Daoy (cell line): Measurements from ENCODE around the gene NOC2L. TPM values are rescaled to one million over a fixed set of nuclear protein-coding genes. Genes with fewer than 3 reads are reported as not detected.
"Not testable (repeated sequence)": the region's sequence is repeated elsewhere in the genome, so short reads cannot be mapped to it uniquely, and the experiment has no call there.

Experiments
- DNase-seq: peaks from one replicate; pipeline ENCODE4 v3.0.0-alpha.2; 2015; ENCODE audit warnings: low read depth
- total RNA-seq: library from RNA; depleted of rRNA; stranded (reverse); fragments of >200 nt; shearing (Covaris generic); gene quantifications from 2 replicates; pipeline ENCODE4 v1.2.3, GENCODE V29; 2014

NOC2L gene
- total RNA-seq, 1 experiment from 2014 or later: 271 TPM

DNA sequence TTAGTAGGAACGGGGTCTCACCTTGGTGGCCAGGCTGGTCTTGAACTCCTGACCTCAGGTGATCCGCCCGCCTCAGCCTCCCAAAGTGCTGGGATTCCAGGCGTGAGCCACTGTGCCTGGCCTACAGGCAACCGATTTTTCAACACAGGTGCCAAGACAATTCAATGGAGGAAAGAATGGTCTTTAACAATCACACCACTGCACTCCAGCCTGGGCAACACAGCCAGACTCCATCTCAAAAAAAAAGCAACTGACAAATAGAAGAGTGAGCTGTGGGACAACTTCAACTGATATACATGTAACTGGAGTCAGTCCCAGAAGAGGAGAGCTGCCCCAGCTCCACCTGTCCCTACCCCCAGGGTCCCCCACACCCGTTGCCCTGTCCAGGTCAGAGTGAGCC lies 35.5 kb upstream of the NOC2L start:
- DNase-seq: not testable (repeated sequence)

DNA sequence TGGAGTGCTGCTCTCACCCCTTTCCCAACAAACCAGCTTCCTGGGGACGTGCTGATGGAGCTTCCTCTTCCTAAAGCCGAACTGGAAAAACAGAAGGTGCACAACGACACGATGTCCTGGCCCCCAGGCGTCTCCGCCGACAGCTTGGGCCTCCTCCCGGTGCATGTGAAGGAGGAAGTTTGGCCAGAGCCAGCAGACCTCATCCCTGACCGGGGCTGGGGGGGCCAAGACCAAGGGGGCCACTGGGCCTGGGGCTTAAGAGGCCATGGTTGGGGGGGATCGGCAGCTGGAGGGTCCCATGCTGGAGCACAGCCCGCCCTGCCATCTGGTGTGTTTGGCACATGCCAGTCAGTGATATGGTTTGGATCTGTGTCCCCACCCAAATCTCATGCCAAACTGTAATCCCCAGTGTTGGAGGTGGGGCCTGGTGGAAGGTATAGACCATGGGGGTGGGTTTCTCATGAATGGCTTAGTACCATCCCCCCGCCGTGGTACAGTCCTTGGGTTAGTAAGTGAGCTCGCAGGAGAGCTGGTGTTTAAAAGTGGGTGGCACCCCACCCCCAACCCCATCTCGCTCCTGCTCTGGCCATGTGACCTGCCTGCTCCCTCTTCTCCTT lies 34.4 kb upstream of the NOC2L start:
- DNase-seq: no peak

DNA sequence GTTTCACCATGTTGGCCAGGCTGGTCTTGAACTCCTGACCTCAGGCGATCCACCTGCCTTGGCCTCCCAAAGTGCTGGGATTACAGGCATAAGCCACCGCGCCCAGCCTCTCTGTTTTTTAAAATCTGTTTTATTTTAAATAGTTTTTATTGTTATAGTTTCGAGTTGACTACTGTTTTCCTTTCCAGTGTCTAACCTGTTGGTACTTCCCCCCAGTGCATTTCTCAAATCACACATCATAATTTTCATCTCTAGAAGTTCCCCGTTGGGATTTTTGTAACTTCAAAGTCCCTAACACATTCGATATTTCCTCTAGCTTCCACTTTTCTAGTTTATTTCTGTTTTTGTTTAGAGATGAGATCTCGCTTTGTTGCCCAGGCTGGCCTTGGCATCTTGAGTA lies 33.3 kb upstream of the NOC2L start:
- no peak for DNase-seq

DNA sequence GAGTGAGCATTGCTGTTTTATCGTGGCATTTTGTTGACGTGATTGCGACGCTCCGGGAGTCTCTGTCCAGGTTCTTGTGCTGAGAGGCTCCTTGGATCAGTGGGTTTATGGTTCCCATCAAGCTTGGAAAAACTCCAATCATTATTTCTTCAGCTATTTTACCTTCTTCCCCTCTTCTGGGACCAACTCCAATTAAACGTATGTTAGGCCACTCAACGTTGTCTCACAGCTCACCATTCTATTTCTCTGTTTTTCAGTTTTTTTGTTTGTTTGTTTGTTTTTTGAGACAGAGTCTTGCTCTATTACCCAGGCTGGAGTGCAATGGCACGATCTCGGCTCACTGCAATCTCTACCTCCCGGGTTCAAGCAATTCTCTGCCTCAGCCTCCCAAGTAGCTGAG lies 32.8 kb upstream of the NOC2L start:
- DNase-seq: no peak

DNA sequence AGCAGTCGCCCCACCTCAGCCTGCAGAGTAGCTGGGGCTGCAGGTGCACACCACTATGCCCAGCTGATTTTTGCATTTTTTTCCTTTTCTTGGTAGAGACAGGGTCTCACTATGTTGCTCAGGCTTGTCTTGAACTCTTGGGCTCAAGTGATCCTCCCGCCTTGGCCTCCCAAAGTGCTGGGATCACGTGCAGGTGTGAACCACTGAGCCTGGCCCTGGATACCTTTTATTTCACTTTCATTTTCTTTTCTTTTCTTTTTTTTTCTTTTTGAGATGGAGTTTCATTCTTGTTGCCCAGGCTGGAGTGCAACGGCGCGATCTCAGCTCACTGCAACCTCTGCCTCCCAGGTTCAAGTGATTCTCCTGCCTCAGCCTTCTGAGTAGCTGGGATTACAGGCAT lies 32.2 kb upstream of the NOC2L start:
- not testable (repeated sequence) for DNase-seq

DNA sequence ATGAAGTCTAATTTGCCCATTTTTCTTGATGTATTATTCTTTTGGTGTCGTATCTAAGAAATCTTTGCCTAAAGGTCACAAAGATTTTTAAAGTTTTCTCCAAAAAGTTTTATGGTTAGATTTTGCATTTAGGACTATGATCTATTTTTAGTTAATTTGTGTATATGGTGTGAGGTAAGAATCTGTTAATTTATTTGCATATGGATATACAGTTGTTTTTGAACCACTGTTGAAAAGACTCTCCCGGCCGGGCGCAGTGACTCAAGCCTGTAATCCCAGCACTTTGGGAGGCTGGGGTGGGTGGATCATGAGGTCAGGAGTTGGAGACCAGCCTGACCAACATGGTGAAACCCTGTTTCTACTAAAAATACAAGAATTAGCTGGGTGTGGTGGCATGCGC lies 29.0 kb upstream of the NOC2L start:
- DNase-seq: not testable (repeated sequence)

DNA sequence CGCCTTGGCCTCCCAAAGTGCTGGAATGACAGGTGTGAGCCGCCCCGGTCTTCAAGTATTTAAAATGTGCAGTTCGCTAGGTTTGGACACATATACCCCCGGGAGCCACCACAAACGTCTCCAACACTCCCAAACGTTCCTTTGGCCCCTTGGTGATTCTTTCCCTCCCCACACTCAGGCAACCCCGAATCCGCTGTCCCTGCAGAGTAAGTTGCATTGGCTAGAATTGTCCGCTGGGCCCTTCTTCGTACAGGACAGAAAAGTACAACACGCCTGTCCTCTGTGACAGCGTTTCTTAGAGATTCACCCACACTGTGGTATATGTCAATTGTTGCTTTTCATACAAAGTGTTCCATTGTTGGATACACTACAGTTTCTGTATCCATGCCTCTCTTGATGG lies 26.1 kb upstream of the NOC2L start:
- no peak for DNase-seq

DNA sequence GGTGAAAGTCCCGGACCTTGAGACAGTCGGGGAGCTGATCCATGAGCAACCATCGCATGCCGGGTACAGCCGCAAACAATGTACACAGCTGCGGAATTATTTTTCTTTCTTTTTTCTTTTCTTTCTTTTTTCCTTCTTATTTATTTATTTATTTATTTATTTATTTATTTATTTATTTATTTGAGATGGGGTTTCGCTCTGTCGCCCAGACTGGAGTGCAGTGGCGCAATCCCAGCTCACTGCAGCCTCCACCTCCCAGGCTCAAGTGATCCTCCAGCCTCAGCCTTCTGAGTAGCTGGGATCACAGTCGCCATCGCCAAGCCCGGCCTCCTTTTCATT lies 25.4 kb upstream of the NOC2L start:
- DNase-seq: no peak

DNA sequence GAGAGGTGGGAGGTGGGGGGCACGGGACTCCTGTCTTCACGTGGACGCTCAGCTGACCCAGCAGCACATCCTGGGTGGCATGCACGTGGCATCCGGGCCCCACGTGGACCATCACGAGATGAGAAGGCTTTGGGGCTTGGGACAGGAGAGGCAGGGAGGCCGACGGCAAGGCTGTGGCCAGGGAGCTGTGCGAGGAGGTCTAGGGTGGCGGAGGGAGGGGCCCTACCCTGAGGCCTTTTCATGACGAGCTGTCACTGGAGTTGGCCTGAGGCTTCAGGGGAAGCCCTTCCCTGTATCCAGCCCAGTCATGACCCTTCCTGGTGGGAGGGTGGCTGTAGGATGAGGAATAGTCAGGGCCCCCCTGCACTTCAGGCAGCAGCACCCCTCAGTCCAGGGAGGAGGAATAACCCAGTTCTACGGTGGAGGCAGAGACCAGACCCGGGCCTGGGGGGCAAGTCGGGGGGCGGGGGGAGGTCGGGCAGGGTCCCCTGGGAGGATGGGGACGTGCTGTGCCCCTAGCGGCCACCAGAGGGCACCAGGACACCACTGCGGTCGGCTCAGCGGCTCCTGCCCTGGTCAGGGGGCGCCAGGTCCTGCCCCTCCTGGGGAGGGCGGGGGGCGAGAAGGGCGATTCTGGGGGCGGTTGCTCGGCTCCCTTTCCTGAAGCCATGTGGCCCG lies 24.9 kb upstream of the NOC2L start:
- DNase-seq: peak; percentile 54

DNA sequence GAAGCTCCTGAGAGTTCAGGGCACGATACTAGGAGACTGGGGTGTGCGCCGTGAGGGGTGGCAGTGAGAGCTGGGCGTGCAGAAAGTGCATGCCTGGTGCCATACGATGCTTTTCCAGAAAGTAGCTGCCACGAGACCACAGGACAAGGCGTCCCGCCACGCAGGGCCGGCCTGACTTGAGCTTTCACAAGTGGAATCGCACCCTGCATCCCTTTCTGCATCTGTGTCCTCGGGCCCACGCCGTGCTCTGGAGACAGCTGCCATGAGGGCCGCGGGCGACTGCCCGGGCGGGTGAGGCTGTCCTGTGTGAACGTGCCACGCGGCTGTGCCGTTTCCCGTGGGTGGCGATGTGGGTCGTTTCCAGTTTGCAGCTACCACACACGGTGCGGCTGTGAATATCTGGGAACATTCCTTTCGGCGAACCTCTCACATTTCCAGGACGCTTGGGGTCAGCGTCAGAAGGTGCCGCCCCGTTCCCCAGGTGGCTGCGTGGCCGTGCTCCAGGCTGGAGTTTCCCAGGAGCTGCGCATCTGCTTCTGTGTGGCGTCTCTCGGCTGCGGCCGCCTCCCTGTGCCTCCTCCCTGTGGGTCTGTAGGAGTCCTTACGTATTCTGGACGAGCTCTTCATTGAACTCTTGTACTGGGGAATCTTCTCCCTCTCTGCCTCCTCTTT lies 23.8 kb upstream of the NOC2L start:
- DNase-seq: peak; percentile 35

DNA sequence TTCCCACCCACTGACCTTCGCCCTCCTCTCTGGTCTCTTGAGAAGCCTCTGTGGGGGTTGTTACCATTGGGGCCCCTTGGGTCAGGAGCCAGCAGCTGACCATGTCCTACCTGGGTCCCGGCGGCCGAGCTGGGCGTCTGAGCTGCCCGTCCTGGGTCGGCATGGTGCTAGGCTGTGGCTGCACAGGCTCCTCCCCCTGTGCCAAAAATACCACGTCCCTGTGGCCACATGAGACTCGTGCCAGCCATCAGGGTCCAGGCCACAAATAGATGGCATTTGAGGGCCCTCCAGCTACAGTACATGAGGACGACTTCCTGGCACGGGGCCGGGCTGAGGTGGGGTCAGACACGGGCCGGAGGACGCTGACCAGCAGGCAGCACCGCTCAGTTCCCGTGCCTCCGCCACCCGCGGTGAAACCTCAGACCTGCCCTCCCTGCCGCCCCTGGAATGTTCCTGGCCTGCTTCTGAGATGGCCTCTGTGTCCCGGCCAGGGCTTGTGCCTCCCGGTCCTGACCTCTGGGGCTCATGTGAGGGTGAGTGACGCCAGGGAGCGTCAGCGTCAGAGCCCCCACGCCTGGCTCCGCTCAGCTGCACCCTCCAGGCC lies 23.0 kb upstream of the NOC2L start, which contains the start of gene PERM1:
PERM1 (minus strand) TSS at position 139 of the 604 bp plus-strand sequence. CDS start 1,064 bp downstream, outside the sequence.
- DNase-seq: no peak

DNA sequence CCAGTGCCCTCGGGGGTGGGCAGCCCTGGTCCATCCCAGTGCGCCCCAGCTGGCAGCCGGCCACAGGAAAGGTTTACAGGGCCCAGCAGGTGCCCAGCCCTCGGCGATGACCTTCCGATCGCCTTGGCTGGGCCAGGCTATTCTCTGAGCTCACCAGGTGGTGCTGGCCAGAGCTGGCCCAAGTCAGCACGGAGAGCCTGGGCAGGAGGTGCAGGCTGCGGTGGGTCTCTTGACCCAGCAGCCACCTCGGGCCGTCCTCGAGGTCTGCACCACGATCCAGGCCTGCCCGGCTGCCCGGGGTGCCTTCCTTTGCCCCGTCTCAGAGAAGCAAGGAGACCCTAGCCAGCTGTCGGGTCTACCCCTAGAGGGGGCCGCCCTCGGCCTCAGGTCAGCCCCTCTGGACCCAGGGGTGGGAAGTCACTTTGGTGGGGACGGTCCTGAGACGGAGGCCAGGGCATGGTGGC lies 22.5 kb upstream of the NOC2L start:
- DNase-seq: no peak

DNA sequence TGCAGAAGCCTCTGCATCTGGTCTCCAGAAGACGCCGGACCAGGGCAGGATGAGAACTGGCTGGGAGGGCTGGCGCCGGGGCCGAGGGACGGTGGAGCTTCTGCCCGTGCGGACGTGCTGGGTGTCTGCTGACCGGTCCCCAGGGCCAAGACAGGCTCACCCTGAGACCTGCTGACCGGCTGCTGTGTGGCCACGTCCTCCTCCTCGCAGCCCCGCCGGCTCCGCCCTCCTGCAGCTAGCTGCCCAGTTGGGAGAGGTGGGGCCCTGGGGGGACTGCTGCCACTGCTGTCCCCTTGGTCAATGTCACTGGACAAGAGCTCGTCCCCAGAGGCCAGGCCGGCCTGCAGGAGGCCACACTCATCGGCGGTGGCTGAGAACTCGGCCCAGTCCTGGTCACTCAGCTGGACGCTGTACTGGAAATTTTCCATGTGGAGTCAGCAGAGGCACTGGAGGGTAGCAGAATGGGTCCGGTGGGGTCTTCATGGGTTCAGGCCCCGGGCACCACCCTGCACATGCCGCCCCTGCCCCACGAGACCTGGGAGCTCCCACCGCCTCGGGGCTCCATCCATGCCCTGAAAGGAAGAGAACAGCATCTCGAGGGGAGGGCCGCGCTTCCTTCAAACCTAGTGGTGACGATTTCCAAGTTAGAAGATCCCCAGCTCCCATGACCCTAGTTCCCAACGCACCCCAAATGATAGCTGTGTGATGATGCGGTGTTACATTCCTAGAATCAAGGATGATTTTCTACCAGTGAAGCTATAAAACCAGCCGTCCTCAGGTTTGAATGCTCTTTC lies 21.7 kb upstream of the NOC2L start:
- DNase-seq: no peak

DNA sequence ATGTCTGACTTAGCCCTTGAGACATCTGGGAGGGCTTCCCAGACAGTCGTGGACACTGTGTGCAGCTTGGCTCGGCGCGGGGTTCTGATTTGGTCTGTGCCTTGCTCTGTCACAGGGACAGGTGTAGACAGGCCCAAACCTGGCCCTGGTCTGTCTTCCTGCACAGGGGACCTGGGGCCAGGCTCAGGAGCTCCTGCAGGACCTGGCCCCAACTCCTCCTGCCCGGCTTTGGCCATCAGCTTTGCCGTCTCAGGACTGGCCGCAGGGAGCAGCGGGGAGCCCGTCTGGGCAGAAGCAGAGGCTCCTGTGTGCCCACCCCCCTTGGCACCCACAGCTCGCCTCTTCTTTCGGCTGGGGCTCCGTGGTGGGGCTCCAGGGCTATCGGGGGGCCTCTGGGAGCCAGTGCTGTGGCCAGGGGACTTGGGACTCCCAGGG lies 21.1 kb upstream of the NOC2L start:
- no peak for DNase-seq

DNA sequence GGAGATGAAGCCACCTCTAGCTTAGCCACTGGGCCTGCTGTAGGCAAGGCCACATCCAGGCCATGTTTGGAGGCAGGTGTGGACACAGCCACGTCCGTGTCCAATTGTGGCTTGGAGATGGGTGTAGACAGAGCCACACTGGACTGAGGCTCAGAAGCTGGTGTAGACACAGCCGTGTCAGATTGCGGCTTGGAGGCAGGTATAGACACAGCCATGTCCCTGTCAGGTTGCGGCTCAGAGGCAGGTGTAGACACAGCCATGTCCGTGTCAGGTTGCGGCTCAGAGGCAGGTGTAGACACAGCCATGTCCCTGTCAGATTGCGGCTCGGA lies 20.7 kb upstream of the NOC2L start:
- no peak for DNase-seq

DNA sequence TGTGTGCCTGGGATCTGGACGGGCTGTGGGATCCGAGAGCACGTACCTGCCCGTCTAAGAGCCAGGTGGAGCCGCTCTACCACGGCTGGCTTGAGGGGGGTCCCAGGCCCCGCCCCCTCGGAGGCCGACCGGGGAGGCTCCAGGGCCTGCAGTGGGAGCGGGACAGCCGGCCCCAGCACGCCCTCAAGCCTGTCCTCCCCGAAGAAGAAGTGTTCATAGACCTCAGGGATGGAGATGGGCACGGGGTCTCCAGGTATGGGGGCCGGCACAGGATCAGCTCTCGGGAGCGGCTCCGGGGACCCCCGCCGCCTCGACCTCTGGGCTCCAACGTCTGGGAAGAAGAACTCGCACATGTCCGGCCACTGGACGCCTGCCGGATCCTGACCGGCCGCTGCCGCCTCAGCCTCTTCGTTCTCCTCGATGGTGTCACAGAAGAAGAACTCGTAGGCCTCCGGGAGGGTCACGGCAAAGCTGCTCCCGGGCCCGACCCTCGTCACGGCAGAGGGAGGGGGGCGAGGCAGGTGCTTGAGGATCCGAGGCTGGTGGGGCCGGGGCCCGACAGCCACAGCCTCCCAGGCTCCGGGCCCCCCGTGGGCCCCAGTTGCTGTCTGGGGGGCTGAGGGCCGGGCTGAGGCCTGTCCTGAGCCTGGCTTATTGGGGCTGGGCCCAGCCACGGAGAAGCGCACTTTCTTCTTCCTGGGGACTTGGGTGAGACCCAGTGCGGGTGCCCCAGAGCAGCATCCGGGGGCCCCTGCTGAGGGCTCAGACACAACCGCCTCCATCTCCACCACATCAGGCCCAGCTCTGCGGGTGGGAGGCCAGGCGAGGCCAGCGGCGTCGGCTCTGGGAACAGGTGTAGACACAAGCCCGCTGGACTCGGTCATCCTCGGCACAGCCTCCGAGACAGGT lies 20.0 kb upstream of the NOC2L start:
- DNase-seq: no peak

DNA sequence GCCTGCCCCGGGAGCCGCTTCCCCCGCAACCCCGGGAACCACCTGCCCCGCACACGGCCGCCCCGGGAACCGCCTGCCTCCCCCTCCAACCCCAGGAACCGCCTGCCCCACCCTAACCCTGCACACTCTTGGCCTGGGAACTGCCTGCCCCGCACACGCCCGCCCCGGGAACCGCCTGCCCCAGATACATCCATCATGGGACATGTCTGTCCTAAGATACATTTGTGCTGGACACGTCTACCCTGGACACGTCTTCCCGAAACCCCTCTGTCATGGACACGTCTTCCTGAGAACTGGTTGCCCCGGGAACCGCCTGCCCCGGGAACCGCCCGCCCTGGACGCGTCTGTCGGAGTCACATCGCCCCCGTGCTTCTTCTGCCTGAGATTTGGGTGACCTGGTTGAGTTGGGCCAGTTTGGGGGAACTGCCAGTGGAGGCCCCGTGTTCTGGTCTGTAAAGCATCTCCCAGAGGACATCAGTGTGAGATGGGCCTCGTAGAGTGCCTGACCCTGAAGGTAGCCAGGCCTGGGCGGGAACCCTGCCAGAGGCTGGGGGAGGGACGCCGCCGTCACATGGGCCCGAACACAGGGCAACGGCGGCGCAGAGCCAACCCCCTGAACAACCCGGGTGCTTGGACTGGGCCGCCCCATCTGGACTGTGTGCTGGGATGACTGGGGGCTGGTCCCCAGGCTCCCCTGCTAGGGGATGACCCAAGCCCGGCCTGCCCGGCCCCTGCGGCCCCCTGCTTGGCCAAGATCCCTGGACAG lies 19.2 kb upstream of the NOC2L start:
- no peak for DNase-seq

DNA sequence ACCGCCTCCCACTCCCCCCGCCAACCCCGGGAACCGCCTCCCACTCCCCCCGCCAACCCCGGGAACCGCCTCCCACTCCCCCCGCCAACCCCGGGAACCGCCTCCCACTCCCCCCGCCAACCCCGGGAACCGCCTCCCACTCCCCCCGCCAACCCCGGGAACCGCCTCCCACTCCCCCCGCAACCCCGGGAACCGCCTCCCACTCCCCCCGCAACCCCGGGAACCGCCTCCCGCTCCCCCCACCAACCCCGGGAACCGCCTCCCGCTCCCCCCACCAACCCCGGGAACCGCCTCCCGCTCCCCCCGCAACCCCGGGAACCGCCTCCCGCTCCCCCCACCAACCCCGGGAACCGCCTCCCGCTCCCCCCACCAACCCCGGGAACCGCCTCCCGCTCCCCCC lies 17.7 kb upstream of the NOC2L start:
- not testable (repeated sequence) for DNase-seq

DNA sequence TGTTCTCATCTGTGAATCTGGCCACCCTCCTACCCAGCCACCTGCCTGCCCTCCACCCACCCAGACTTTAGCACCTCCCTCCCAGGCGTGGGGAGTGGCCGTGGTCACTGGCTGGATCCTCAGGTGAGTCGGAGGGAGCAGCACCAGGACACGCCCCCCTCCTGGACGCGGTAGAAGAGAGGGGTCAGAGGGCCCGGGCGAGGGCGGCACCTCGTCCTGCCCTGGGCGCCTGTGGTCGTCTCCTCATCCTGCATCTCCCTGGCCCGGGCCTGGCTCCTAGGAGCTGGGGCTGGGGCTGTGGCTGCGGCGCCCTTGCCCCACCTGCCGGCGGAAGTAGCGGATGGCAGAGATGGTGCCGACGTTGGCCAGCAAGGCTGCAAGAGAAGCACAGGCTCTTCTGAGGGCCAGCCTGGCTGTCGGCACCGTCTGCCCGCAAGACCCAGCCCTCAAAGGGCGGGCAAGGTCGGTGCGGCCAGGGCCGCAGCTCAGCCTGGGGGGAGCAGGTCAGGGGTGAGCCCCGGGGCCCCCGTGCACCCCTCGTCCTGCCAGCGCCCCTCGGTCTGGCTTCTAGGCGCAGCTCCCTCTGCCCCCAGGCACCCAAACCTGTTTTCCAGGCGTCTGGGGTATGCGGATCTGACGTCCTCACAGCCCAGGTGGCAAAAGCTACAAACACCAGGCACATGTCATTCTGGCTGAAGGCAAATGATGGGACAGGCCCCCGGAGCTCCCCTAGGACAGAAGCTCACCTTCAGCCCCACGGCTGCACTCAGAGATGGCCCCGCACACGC lies 17.0 kb upstream of the NOC2L start:
- peak; percentile 88 for DNase-seq
